Gastrocnemius medialis (tissue), 4 donors: Measurements from ENCODE around the gene CREBL2. TPM values are rescaled to one million over a fixed set of nuclear protein-coding genes. Genes with fewer than 3 reads are reported as not detected.

Source experiments
- ATAC-seq, 2 donors: fragments of 150-250 bp; one replicate each; pipeline ENCODE4 v1.9.1; 2016
- DNase-seq, 2 donors: peaks; one replicate each; pipeline ENCODE4 v3.0.0-alpha.2; 2019
- H3K27ac ChIP-seq, 4 donors: fragments of 200-600 bp; sonication (generic); 1 replicate in 1 of 4; 2 replicates in 3 of 4; pipeline ENCODE4 v1.5.1; 2016 to 2018; ENCODE audit warnings: mild to moderate bottlenecking in 2 of 4, moderate library complexity in 1 of 4
- H3K27me3 ChIP-seq, 3 donors: fragments of 200-600 bp; sonication (generic) in 2 of 3; 1 replicate in 1 of 3; 2 replicates in 2 of 3; pipeline versions ENCODE4 v1.5.1 to v1.6.0; 2016 to 2019; ENCODE audit warnings: mild to moderate bottlenecking in 1 of 3, moderate library complexity in 1 of 3
- H3K36me3 ChIP-seq, 2 donors: fragments of 200-600 bp; sonication (generic) in 1 of 2; one replicate each; pipeline ENCODE4 v1.5.1; 2017 to 2018
- H3K4me1 ChIP-seq, 2 donors: fragments of 200-600 bp; sonication (generic) in 1 of 2; one replicate each; pipeline ENCODE4 v1.5.1; 2016 to 2017; ENCODE audit warnings: mild to moderate bottlenecking in 2 of 2
- H3K4me3 ChIP-seq, 4 donors: fragments of 200-600 bp; sonication (generic) in 3 of 4; 1 replicate in 1 of 4; 2 replicates in 3 of 4; pipeline ENCODE4 v1.5.1; 2016 to 2019; ENCODE audit warnings: mild to moderate bottlenecking in 2 of 4
- H3K9me3 ChIP-seq, 3 donors: fragments of 200-600 bp; sonication (generic) in 2 of 3; 1 replicate in 1 of 3; 2 replicates in 2 of 3; pipeline ENCODE4 v1.5.1; 2016 to 2019
- POLR2A ChIP-seq, 2 donors: fragments of 450-650 bp; IDR thresholded peaks; one replicate each; pipeline ENCODE4 v1.6.1; 2017; ENCODE audit warnings: antibody characterized with exemption in 2 of 2, mild to moderate bottlenecking in 2 of 2, moderate library complexity in 2 of 2
- in situ Hi-C, 4 donors: fragments of 200-750 bp; cut with MboI; loops; one replicate each; pipeline versions ENCODE4 v1.15.0 to v1.8.0; 2017; ENCODE audit warnings: low sequenced_read_pairs in 4 of 4
- intact Hi-C: fragments of 100-400 bp; cut with DNase I; formaldehyde crosslinking; loops from one replicate; pipeline ENCODE4 v1.15.1; 2023; ENCODE audit warnings: low total_unique reads
- total RNA-seq, 4 donors: library from RNA; depleted of rRNA; stranded (reverse); fragments of >200 nt; gene quantifications; one replicate each; pipeline versions ENCODE4 v1.1.0 to v1.2.3, GENCODE V29; 2016
- TF ChIP-seq, protein P1 (sequence below), 5 experiments: fragments of 450-650 bp in 3 of 5; fragments of 200-600 bp in 2 of 5; sonication (generic) in 2 of 5; IDR thresholded peaks in 4 of 5; conservative IDR thresholded peaks in 1 of 5; 1 replicate in 4 of 5; 2 replicates in 1 of 5; pipeline ENCODE4 v1.5.1; 2016 to 2019; ENCODE audit warnings: antibody characterized with exemption in 5 of 5, mild to moderate bottlenecking in 3 of 5, moderate library complexity in 3 of 5

Gene CREBL2
- total RNA-seq, 4 donors from 2014 or later, result 6.3 to 13.6 (median 10.3) TPM

DNA sequence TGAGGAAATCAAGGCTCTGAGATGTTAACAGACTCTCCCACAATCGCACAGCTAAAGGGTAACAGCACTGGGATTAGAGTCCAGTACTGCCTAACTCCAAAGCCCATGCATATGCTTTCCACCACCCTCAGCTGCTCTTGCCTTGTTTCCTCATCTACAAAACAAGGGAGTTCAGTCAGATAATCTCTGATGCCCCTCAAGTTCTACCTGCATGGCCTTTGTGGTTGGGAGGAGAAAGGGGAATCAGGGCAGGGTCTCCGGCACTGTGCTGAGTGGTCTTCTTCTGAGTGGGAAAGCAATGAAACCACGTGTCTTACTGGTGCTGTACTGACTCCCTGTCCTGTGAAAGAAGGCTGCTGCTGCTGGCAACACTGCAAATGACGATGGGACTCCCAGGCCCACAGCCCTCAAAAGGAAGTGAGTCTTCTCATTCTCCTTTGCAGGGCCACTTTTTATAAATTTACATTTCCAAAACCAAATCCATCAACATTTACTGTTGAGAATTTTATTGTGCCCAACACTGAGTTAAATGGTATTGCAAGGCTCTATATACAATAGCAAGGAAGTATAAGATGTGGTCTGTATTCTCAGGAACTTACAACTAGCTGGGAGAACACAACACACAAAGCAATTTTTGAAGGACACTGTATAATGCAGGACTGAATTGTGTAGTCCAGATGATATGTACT, 29.3 kb upstream of the CREBL2 start:
- Histone ChIP-seq H3K4me1 (no peaks in the 10 kb centered on the region), H3K27ac (no peak overlapping the region), H3K9me3 (no peaks in the 10 kb centered on the region), H3K36me3 (no peaks in the 10 kb centered on the region), H3K4me3 (no peak overlapping the region), H3K27me3 (no peaks in the 10 kb centered on the region)
- intact Hi-C loops (no loop called here), in situ Hi-C loops (no loop called here)
- TF ChIP-seq POLR2A (IDR thresholded peaks at IDR 0.05), result no peak
- TF ChIP-seq, protein P1, sequence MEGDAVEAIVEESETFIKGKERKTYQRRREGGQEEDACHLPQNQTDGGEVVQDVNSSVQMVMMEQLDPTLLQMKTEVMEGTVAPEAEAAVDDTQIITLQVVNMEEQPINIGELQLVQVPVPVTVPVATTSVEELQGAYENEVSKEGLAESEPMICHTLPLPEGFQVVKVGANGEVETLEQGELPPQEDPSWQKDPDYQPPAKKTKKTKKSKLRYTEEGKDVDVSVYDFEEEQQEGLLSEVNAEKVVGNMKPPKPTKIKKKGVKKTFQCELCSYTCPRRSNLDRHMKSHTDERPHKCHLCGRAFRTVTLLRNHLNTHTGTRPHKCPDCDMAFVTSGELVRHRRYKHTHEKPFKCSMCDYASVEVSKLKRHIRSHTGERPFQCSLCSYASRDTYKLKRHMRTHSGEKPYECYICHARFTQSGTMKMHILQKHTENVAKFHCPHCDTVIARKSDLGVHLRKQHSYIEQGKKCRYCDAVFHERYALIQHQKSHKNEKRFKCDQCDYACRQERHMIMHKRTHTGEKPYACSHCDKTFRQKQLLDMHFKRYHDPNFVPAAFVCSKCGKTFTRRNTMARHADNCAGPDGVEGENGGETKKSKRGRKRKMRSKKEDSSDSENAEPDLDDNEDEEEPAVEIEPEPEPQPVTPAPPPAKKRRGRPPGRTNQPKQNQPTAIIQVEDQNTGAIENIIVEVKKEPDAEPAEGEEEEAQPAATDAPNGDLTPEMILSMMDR (IDR thresholded peaks at IDR 0.05 in 4 of 5, conservative IDR thresholded peaks at IDR 0.05 in 1 of 5), result no peak
- ATAC-seq (no peak), DNase-seq (no peak)

DNA sequence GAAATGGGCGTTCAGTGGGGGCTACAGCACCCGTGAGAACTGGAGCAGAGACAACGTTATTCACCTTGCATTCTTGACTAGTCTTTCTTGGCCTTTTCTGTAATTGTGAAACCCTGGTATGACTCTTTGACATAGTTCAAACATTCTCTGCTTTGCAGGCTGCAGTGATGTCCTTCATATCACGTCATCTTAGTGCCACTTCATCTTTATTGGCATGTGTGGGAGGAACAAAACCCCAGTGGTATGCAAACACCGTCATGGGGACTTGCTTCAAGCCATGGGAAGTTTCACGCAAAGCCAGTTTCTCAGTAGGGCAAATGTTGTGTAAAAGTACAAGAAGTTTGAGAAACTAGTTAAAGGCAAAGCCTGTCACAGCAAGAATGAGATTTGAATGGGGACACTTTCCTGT, 28.8 kb upstream of the CREBL2 start:
- no peaks in the 10 kb centered on the region for H3K9me3 ChIP-seq
- ATAC-seq (no peak), DNase-seq (no peak)
- no peaks in the 10 kb centered on the region for H3K27me3 ChIP-seq
- H3K4me1 ChIP-seq, result no peaks in the 10 kb centered on the region
- TF ChIP-seq, protein P1 (IDR thresholded peaks at IDR 0.05 in 4 of 5, conservative IDR thresholded peaks at IDR 0.05 in 1 of 5), result no peak
- TF ChIP-seq POLR2A (IDR thresholded peaks at IDR 0.05), result no peak
- H3K4me3 ChIP-seq, result no peak overlapping the region
- H3K36me3 ChIP-seq, result no peaks in the 10 kb centered on the region
- H3K27ac ChIP-seq, result no peak overlapping the region
- in situ Hi-C loops (no loop called here), intact Hi-C loops (no loop called here)

DNA sequence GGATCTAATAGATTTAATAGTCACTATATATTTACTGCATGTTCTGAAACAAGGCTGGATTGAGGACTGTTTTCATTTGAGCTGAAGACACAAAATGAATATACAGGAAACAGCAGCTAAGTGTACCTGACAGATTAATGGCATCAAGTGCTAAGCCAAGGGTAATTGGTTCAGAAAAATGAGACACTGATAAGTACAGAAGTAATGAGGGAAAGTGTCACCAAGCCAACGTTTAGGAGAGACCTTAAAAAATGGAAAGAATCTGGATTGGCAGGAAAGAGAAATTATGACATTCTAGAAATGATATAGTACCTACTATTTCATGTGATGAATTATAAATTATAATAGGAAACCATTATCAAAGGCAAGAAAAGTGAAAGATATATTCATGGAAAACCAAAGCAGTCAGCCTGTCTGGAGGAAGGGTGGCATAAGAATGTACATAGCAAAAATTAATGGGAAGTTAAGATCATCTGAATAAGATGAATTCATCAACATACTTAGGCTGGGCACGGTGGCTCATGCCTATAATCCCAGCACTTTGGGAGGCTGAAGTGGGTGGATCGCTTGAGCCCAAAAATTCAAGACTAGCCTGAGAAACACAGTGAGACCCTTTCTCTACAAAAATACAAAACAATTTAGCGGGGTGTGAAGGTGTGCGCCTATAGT, 28.0 kb upstream of the CREBL2 start:
- ATAC-seq (no peak), DNase-seq (no peak)
- H3K9me3 ChIP-seq, result no peaks in the 10 kb centered on the region
- intact Hi-C loops, result no loop called here
- H3K4me3 ChIP-seq, result no peak overlapping the region
- H3K27ac ChIP-seq, result no peak overlapping the region
- in situ Hi-C loops, result no loop called here
- H3K27me3 ChIP-seq, result no peaks in the 10 kb centered on the region
- no peaks in the 10 kb centered on the region for H3K36me3 ChIP-seq
- TF ChIP-seq, protein P1 (IDR thresholded peaks at IDR 0.05 in 4 of 5, conservative IDR thresholded peaks at IDR 0.05 in 1 of 5), result no peak
- TF ChIP-seq POLR2A (IDR thresholded peaks at IDR 0.05), result no peak
- H3K4me1 ChIP-seq, result no peaks in the 10 kb centered on the region

DNA sequence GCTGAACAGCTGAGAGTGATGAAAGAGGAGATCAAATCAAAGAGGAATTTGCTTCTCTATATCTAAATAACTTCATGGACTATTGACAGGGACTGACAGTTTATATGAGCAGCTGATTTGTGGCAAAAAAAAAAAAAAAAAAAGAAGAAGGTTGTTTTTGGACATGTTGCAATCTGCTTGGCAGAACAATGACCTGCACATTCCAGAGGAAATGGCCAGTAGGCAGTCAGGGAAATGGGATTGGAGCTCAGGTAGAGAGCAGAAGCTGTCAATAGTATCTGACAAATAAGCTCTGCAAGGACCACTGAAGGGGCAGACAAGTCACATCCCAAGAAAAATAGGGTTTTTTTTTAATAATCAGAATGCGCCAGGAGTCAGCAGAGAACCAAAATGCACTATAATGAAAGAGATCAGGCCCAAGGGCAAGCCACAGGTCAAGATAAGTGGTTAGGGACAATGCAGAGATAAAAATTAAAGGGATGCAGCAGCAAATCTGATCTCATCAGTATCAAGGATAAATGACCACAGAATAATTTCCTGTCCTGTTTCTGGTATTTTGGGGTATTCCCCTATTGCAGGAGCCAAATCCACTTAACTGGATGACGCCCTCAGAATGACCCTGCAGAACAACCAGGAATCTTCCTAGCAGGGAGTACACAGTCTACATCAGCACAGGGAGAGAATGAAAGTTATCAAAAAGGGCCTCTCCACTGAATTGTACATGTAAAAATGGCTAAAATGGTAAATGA, 26.4 kb upstream of the CREBL2 start:
- peak in 1 of 2 donors; percentile 27 for ATAC-seq
- Histone ChIP-seq H3K27me3 (no peaks in the 10 kb centered on the region), H3K4me1 (no peaks in the 10 kb centered on the region), H3K36me3 (no peaks in the 10 kb centered on the region), H3K9me3 (no peaks in the 10 kb centered on the region), H3K4me3 (no peak overlapping the region), H3K27ac (no peak overlapping the region)
- no peak for TF ChIP-seq POLR2A (IDR thresholded peaks at IDR 0.05)
- TF ChIP-seq, protein P1 (IDR thresholded peaks at IDR 0.05 in 4 of 5, conservative IDR thresholded peaks at IDR 0.05 in 1 of 5), result no peak
- intact Hi-C loops (no loop called here), in situ Hi-C loops (no loop called here)
- DNase-seq, result no peak
